COLO668 (cell line): ENCODE results near the gene PCSK6.
A peak's percentile ranks its signal among the peaks of the same experiment; 100 is the strongest.
"Not testable (repeated sequence)": the region's sequence is repeated elsewhere in the genome, so short reads cannot be mapped to it uniquely, and the experiment has no call there.

Experiments
- DNase-seq: peaks from one replicate; lab custom pipeline; 2025; ENCODE audit not compliant: unreplicated experiment; lab: John Stamatoyannopoulos, UW

PCSK6 gene

GRCh38 chr15:101361418-101361817, 128.1 kb downstream of the PCSK6 start:
- DNase-seq: no peak

- peak; percentile 76 for DNase-seq
These were observed 130.1 kb downstream of the PCSK6 start for GRCh38 chr15:101359365-101359947.

- no peak for DNase-seq
These were observed 130.6 kb downstream of the PCSK6 start for GRCh38 chr15:101358895-101359294.

GRCh38 chr15:101357885-101358284, 131.6 kb downstream of the PCSK6 start:
- no peak for DNase-seq

GRCh38 chr15:101357333-101357732, 132.2 kb downstream of the PCSK6 start:
- DNase-seq: no peak

- not testable (repeated sequence) for DNase-seq
These were observed 132.9 kb downstream of the PCSK6 start for GRCh38 chr15:101356512-101357172.

- no peak for DNase-seq
These were observed 133.6 kb downstream of the PCSK6 start for GRCh38 chr15:101355678-101356464.

GRCh38 chr15:101354891-101355623, 134.4 kb downstream of the PCSK6 start:
- no peak for DNase-seq

GRCh38 chr15:101353240-101353639, 136.3 kb downstream of the PCSK6 start:
- peak; percentile 33 for DNase-seq

GRCh38 chr15:101351736-101352135, 137.8 kb downstream of the PCSK6 start:
- DNase-seq: peak; percentile 3

- DNase-seq: no peak
These were observed 140.2 kb downstream of the PCSK6 start for GRCh38 chr15:101349047-101349951.

GRCh38 chr15:101348643-101349042, 140.9 kb downstream of the PCSK6 start:
- no peak for DNase-seq

- no peak for DNase-seq
These were observed 141.5 kb downstream of the PCSK6 start for GRCh38 chr15:101348015-101348414.

GRCh38 chr15:101347454-101347853, 142.1 kb downstream of the PCSK6 start:
- no peak for DNase-seq

GRCh38 chr15:101346928-101347327, 142.6 kb downstream of the PCSK6 start:
- no peak for DNase-seq

GRCh38 chr15:101342056-101342455, 147.5 kb downstream of the PCSK6 start:
- DNase-seq: no peak

- no peak for DNase-seq
These were observed 150.9 kb downstream of the PCSK6 start for GRCh38 chr15:101338502-101339057.

GRCh38 chr15:101337976-101338375, 151.5 kb downstream of the PCSK6 start:
- DNase-seq: no peak

- not testable (repeated sequence) for DNase-seq
These were observed 155.4 kb downstream of the PCSK6 start for GRCh38 chr15:101333907-101334789.
